Activated naive CD4-positive, alpha-beta T cell treated with anti-CD3 and anti-CD28 coated beads, Interleukin-2, amount 50 U/mL, for 24 hours (primary cell): ENCODE data around the gene ARL6IP6.
A peak's percentile ranks its signal among the peaks of the same experiment; 100 is the strongest.

ENCODE experiments used
- H3K27ac Mint-ChIP-seq: one replicate; pipeline ENCODE4 v1.8.0; 2021; ENCODE audit warnings: mild to moderate bottlenecking, mixed read lengths
- H3K27me3 Mint-ChIP-seq: one replicate; pipeline ENCODE4 v1.8.0; 2021; ENCODE audit warnings: mixed read lengths
- H3K36me3 Mint-ChIP-seq: one replicate; pipeline ENCODE4 v1.8.0; 2021; ENCODE audit warnings: mixed read lengths
- H3K4me1 Mint-ChIP-seq: one replicate; pipeline ENCODE4 v1.8.0; 2021; ENCODE audit warnings: mixed read lengths
- H3K4me3 Mint-ChIP-seq: one replicate; pipeline ENCODE4 v1.8.0; 2021; ENCODE audit warnings: mild to moderate bottlenecking, mixed read lengths
- H3K9me3 Mint-ChIP-seq: one replicate; pipeline ENCODE4 v1.8.0; 2021; ENCODE audit warnings: mixed read lengths

ARL6IP6 gene

DNA sequence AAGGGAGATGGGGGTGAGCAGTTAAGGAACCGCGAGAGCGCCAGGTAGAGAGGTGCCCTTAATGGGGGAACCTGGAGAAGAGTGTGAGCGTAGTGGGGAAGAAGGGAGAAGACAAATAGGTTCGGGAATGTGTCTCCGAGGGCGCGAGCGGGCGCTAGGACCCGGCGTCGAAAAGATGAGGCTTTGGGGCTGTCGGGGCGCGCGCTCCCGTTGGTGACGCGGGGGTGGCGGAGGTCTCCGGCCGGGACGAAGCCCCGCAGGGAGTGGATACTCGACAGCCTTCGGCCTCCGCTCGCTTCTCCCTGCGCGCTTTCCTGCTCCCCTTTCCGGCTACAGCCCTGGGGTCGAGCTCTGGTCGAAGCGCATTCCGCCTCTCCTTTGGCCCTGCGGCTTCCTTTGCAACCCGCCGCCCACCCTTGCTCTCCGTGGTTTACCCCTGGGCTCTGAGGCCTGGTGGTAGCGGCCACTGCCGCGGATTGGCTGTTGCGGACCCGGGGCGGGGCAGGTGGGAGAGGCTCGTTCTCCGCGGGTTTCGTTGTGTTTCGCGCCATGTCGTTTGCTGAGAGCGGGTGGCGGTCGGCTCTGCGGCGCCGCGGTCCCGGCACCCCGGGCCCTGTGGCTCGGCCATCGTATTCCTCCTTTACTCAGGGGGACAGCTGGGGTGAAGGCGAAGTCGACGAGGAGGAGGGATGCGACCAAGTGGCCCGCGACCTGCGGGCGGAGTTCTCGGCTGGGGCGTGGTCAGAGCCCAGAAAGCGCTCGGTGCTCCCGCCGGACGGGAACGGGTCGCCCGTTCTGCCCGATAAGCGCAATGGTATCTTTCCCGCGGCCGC is at the start of gene ARL6IP6:
ARL6IP6 (plus strand) TSS at position 545 of the 833 bp plus-strand sequence; CDS start at position 550, 5 bp downstream.
- H3K36me3 Mint-ChIP-seq: peaks cover 17% of the 10 kb centered on the region
- peak within 1 kb of the TSS; percentile 100 for H3K4me3 Mint-ChIP-seq
- H3K9me3 Mint-ChIP-seq: no peaks in the 10 kb centered on the region
- H3K27me3 Mint-ChIP-seq: no peaks in the 10 kb centered on the region
- peak within 1 kb of the TSS; percentile 100 for H3K27ac Mint-ChIP-seq
- H3K4me1 Mint-ChIP-seq: peaks cover 65% of the 10 kb centered on the region

DNA sequence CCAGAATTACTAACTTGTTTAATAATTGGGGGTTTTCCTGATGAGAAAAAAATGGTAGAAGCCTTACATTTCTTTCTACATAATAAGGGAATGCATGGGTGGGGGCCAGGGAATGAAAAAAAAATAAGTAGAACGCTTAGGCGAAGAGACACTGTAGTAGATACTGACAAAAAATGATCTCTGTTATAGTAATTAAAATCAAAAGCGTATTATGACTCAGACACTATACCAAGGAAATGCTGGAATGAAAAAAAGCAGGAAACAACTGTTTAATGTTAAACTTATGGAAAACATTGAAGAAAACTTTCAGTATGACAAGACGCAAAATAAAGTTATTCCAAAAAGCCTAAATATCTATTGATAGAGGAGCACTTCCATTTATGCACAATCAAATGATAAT is 44.1 kb upstream of the ARL6IP6 start:
- Mint-ChIP-seq H3K27ac (peak overlapping the region; percentile 75), H3K27me3 (no peaks in the 10 kb centered on the region), H3K9me3 (no peaks in the 10 kb centered on the region), H3K4me1 (no peaks in the 10 kb centered on the region), H3K4me3 (no peak overlapping the region), H3K36me3 (peaks cover 4% of the 10 kb centered on the region)

DNA sequence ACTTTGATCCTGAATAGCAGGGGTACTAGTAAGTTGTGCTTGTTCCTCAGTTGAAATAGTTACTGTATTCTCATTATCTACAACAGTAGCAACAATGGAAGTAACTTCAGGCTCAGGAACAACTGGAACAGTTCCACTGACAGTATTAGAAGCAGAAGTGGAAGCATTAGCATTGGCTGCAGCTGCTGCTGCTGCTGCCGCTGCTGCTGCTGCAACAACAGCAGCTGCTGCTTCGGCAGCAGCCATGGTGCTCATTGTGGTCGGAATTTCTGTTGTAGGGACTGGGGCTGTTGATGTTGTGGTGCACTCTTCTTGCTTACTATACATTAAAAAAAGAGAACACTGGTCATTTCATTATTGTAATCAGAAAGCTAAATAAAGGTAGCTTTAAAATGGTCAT is 42.0 kb upstream of the ARL6IP6 start:
- Mint-ChIP-seq H3K36me3 (peaks cover 8% of the 10 kb centered on the region), H3K27ac (no peak overlapping the region)

DNA sequence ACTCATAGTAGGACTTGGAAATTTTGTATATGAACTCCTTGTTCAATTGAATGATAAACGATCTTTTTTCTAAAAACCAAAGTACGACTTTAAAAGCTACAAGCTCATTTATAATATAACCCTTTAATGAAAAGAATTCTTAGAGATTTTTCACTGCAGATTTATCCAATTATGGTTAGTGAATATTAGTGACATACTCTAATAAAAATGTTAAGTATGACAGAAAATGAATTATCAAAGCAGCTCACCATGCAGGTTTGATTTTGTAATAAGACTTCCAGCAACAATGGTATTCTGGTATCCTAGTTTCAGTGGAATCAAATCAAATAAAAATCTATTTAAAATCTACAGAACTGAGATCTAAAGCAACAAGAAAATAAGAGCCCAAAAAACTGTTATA is 39.6 kb upstream of the ARL6IP6 start:
- Mint-ChIP-seq H3K36me3 (peaks cover 14% of the 10 kb centered on the region), H3K27me3 (no peaks in the 10 kb centered on the region), H3K9me3 (no peaks in the 10 kb centered on the region), H3K4me1 (peaks cover 24% of the 10 kb centered on the region), H3K4me3 (no peak overlapping the region), H3K27ac (no peak overlapping the region)

More for the DNA sequence above, 42.0 kb upstream of the ARL6IP6 start:
- H3K4me3 Mint-ChIP-seq: no peak overlapping the region
- no peaks in the 10 kb centered on the region for H3K27me3 Mint-ChIP-seq
- H3K4me1 Mint-ChIP-seq: peaks cover 6% of the 10 kb centered on the region
- no peaks in the 10 kb centered on the region for H3K9me3 Mint-ChIP-seq

DNA sequence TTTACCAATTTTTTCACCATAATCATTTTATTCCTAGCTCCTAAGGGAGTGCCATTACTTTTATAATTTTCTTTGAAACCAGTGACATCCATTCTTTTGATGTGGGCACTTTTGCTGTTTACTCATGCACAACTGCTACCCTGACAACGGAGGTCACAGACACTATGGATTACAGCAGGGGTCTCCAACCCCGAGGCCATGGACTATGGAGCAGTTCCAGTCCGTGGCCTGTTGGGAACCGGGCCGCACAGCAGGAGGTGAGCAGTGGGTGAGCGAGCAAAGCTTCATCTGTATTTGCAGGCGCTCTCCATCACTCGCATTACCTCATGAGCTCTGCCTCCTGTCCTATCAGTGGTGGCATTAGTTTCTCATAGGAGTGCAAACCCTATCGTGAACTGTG is 35.8 kb upstream of the ARL6IP6 start:
- Mint-ChIP-seq H3K27me3 (no peaks in the 10 kb centered on the region), H3K27ac (no peak overlapping the region), H3K36me3 (peaks cover 20% of the 10 kb centered on the region), H3K9me3 (no peaks in the 10 kb centered on the region), H3K4me1 (peaks cover 51% of the 10 kb centered on the region), H3K4me3 (no peak overlapping the region)

DNA sequence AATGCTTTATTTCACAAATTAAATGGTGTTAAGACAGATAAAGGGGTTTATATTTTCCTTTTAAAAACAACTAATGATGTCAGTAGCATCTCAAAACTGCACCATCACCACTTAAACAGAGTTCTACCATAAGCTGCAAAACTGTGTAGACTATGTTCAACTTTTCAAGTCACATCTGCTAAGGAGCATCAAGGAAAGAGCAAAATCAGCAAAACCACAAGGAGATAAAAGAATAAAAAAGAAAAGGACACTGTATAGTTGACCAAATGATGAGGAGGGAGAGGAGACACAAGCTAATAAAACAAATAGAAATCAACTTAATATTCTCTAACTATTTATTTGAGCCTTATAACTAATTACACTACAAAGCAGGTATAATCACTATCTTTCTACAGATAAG is 35.0 kb upstream of the ARL6IP6 start:
- Mint-ChIP-seq H3K4me3 (no peak overlapping the region), H3K27me3 (no peaks in the 10 kb centered on the region), H3K36me3 (peaks cover 22% of the 10 kb centered on the region), H3K9me3 (no peaks in the 10 kb centered on the region), H3K4me1 (peaks cover 55% of the 10 kb centered on the region), H3K27ac (peak overlapping the region; percentile 6)

DNA sequence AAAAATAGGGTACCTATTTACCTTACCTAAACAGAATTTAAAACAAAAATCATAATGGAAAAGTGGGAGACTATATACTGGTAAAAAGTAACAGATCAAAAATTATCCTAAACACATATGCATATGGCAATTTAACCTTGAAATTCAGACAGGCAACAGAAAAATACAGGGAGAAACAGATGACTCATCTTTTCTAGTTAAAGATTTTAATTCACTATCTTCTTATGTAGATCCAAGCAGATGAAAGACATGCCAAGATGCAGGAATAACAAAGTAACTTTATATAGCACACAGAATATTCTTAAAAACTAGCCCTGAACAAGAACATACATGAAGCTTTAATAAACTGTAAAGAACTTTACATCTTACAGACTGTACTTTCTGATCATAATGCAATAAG is 32.1 kb upstream of the ARL6IP6 start:
- no peak overlapping the region for H3K4me3 Mint-ChIP-seq
- H3K4me1 Mint-ChIP-seq: peaks cover 56% of the 10 kb centered on the region
- H3K27ac Mint-ChIP-seq: no peak overlapping the region
- H3K9me3 Mint-ChIP-seq: no peaks in the 10 kb centered on the region
- H3K27me3 Mint-ChIP-seq: no peaks in the 10 kb centered on the region
- peaks cover 22% of the 10 kb centered on the region for H3K36me3 Mint-ChIP-seq

DNA sequence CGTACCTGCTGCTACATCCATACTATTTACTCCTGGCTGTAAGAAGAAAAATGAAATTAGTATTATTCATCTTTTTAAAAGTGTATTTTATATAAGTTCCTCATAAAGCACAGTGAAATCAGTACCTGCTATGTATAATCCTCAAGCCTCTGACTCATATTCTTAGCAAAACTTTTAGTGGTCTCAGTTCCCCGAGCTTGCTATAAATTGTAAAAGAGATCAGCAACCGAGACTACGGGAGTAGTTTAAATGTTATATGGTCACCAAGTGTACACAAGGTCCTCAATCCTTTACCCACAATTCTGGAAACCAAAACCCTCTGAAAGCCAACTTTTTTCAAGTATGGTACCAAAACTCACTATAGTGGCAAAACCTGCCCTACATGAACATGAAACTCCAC is 25.4 kb upstream of the ARL6IP6 start:
- Mint-ChIP-seq H3K4me3 (no peak overlapping the region), H3K4me1 (peaks cover 45% of the 10 kb centered on the region), H3K36me3 (peaks cover 21% of the 10 kb centered on the region), H3K27ac (no peak overlapping the region), H3K27me3 (no peaks in the 10 kb centered on the region), H3K9me3 (no peaks in the 10 kb centered on the region)

DNA sequence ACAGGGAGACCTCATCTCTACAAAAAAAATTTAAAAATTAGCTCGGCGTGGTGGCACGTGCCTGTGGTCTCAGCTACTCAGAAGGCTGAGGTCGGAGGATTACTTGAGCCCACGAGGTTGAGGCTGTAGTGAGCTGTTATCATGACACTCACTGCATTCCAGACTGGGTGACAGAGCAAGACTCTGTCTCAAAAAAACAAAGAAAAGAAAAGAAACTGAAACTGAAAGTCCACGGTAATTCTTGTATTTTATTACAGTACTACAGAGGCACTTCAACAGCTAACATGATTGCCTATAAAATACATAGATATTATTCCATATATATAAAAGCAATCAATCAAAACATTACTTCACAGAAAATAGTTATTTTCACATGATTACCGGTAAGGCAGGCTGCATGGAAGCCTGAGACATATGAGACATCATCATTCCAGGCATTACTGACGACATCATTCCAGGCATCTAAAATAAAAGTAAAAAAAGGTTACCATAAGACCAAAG is 24.2 kb upstream of the ARL6IP6 start:
- no peaks in the 10 kb centered on the region for H3K9me3 Mint-ChIP-seq
- peak overlapping the region; percentile 81 for H3K4me3 Mint-ChIP-seq
- H3K27me3 Mint-ChIP-seq: no peaks in the 10 kb centered on the region
- peak overlapping the region; percentile 97 for H3K27ac Mint-ChIP-seq
- H3K4me1 Mint-ChIP-seq: peaks cover 46% of the 10 kb centered on the region
- peaks cover 17% of the 10 kb centered on the region for H3K36me3 Mint-ChIP-seq

DNA sequence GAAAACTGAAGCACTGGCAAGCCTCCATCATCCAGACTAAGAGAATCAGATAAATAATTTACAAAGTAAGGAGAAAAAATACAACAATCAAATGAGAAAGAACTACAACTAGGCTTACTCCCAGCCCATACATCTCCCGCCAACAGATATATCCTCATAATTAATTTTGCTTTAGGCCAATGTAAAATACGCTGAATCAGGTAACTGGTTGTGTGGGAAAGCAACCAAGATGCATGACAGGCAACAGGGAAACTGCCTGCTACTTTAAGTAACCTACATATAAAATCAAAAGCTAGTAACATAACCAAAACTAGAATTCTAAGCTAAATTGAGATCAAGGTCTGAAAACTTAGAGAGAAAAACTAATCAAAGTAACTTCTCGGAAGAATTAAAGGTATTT is 22.7 kb upstream of the ARL6IP6 start:
- Mint-ChIP-seq H3K4me1 (peaks cover 56% of the 10 kb centered on the region), H3K4me3 (peak overlapping the region; percentile 64), H3K27me3 (no peaks in the 10 kb centered on the region), H3K9me3 (no peaks in the 10 kb centered on the region), H3K36me3 (peaks cover 19% of the 10 kb centered on the region), H3K27ac (peak overlapping the region; percentile 90)

DNA sequence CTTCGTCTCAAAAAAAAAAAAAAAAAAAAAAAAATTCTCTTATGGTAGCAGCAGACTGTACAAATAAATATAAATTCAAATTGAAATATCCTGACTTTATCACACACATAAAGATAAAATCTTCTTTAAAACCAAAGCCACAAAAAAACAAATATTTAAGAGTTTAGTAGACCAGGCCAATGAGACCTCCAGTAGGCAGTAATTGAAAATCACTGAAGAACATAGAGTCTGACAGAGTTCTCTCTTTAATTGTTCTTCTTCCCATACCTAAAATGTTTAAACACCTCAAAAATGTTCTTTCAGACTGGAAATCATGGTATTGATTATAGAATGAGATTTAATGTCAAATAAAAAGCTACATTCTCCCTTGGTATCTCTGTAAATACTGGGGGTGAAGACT is 21.9 kb upstream of the ARL6IP6 start:
- Mint-ChIP-seq H3K36me3 (peaks cover 23% of the 10 kb centered on the region), H3K4me3 (no peak overlapping the region), H3K4me1 (peaks cover 56% of the 10 kb centered on the region), H3K9me3 (no peaks in the 10 kb centered on the region), H3K27ac (peak overlapping the region; percentile 12), H3K27me3 (no peaks in the 10 kb centered on the region)

DNA sequence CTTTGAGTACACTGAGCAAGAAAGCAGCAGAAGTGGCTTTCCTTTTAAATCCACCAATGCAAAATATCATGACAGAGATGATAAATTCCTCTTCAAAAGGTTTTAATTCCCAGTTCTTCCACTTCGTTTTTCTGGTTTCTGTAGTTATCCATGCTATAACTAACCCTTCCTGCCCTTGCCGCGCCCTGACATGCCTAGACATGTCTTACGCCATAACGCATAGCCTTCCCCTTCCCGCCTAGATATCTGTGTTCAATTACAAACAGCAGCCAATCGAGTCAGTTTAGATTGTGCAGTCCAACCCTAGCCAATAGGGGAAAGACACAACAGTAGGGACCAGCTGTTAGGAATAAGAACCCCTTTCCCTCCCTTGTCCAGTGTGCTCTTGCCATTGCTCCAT is 17.2 kb upstream of the ARL6IP6 start:
- Mint-ChIP-seq H3K27me3 (no peaks in the 10 kb centered on the region), H3K27ac (peak overlapping the region; percentile 20), H3K4me3 (no peak overlapping the region), H3K9me3 (no peaks in the 10 kb centered on the region), H3K4me1 (peaks cover 80% of the 10 kb centered on the region), H3K36me3 (peaks cover 29% of the 10 kb centered on the region)

DNA sequence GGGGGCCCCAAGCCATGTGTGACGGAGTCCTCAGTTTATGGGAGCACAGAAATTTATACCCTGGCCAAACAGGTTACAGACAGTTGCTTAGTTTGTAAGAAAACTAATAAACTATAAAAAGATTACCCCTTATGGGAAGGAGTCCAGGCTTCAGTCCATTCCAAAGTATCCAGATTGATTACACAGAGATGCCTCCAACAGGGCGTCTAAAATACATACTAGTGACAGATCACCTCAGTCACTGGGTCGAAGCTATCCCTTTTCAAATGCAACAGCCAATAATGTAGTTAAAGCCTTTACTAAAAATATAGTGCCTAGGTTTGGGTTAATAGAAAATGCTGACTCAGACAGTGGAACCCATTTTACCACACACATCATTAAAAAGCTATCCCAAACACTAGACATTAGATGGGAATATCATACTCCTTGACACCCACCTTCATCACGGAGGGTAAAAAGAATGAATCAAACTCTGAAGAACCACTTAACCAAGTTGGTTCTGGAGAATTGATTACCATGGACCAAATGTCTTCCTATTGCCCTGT is 11.9 kb upstream of the ARL6IP6 start:
- Mint-ChIP-seq H3K27me3 (no peaks in the 10 kb centered on the region), H3K9me3 (no peaks in the 10 kb centered on the region), H3K4me1 (peaks cover 87% of the 10 kb centered on the region), H3K36me3 (peaks cover 40% of the 10 kb centered on the region), H3K4me3 (no peak overlapping the region), H3K27ac (no peak overlapping the region)

DNA sequence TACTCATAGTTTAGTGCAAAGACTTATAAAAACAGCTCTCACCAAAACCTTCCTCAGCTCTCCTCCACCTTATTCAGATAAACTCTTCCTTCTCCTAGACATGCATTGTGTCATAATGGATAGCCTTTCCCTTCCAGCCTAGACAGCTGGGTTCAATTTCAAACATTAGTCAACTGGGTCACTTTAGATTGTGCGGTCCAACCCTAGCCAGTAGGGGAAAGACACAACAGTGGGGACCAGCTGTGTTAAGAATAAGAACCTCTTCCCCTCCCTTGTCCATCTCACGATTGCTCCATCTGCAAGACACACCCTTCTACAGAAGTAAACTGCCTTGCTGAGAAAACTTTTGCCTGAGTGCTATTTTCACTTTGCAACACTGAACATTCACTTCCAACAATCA is 9.7 kb upstream of the ARL6IP6 start:
- Mint-ChIP-seq H3K4me3 (no peak overlapping the region), H3K4me1 (peaks cover 81% of the 10 kb centered on the region), H3K27ac (no peak overlapping the region), H3K9me3 (no peaks in the 10 kb centered on the region), H3K36me3 (peaks cover 33% of the 10 kb centered on the region), H3K27me3 (no peaks in the 10 kb centered on the region)

DNA sequence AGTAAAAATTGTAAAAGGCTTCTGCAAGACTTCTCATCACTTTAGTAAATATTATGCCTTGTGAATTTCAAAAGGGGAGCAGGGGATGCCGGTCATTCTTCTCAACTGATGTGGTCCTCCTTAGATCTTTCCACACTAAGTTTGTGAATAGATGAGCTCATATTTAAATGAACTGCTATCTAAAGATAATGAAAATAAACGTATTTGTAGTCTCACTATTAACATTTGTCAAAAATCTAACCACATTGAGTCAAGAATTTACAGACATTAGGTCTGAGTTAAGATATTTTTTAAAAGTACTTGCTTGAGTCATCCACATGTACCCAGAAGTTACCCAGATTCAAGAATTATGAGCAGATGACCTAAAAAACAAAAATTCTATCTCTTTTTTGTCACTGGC is 7.7 kb upstream of the ARL6IP6 start:
- Mint-ChIP-seq H3K4me1 (peaks cover 78% of the 10 kb centered on the region), H3K27ac (no peak overlapping the region), H3K4me3 (no peak overlapping the region), H3K36me3 (peaks cover 40% of the 10 kb centered on the region), H3K27me3 (no peaks in the 10 kb centered on the region), H3K9me3 (no peaks in the 10 kb centered on the region)

DNA sequence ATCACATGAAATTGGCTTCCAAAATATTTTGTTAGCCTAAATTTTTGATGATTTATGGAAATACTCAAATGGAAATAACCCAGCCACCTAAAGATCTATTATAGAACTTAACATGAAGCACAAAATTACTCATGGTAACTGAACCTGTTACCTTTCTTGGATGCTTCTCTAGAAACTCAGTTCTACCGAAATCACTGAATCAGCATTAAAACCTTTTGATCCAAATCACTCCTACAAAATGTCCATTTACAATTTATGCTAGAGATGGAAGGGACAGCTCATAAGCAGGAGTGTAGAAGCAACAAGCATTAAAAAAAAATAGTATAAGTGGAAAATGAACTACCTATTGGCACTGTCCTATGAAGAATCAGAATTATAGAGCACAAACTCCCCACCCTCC is 3.3 kb upstream of the ARL6IP6 start:
- Mint-ChIP-seq H3K4me1 (peaks cover 70% of the 10 kb centered on the region), H3K27ac (peak overlapping the region; percentile 19), H3K4me3 (peak overlapping the region; percentile 70), H3K9me3 (no peaks in the 10 kb centered on the region), H3K36me3 (peaks cover 27% of the 10 kb centered on the region), H3K27me3 (no peaks in the 10 kb centered on the region)
